Omental fat pad (tissue), 4 donors: Measurements from ENCODE around the gene PDK1. TPM values are rescaled to one million over a fixed set of nuclear protein-coding genes. Genes with fewer than 3 reads are reported as not detected.
"Not testable (repeated sequence)": the region's sequence is repeated elsewhere in the genome, so short reads cannot be mapped to it uniquely, and the experiment has no call there.

Experiments used
- ATAC-seq: fragments of 150-250 bp; one replicate; pipeline ENCODE4 v1.9.1; 2016; ENCODE audit warnings: mild to moderate bottlenecking, moderate library complexity; ENCODE audit not compliant: low FRiP score
- DNase-seq: peaks from one replicate; pipeline ENCODE4 v3.0.0-alpha.2; 2019; ENCODE audit warnings: low spot score
- total RNA-seq, 4 donors: library from RNA; depleted of rRNA; stranded (reverse); fragments of >200 nt; gene quantifications; one replicate each; pipeline ENCODE4 v1.1.0, GENCODE V29; 2016
- TF ChIP-seq, protein P1 (sequence below), 3 donors: fragments of 450-650 bp; IDR thresholded peaks; one replicate each; pipeline ENCODE4 v1.5.1; 2016 to 2017; ENCODE audit warnings: antibody characterized with exemption in 3 of 3, mild to moderate bottlenecking in 3 of 3, moderate library complexity in 2 of 3

The PDK1 gene
- total RNA-seq, 4 donors from 2014 or later = 12.0 to 18.8 (median 16.8) TPM

DNA sequence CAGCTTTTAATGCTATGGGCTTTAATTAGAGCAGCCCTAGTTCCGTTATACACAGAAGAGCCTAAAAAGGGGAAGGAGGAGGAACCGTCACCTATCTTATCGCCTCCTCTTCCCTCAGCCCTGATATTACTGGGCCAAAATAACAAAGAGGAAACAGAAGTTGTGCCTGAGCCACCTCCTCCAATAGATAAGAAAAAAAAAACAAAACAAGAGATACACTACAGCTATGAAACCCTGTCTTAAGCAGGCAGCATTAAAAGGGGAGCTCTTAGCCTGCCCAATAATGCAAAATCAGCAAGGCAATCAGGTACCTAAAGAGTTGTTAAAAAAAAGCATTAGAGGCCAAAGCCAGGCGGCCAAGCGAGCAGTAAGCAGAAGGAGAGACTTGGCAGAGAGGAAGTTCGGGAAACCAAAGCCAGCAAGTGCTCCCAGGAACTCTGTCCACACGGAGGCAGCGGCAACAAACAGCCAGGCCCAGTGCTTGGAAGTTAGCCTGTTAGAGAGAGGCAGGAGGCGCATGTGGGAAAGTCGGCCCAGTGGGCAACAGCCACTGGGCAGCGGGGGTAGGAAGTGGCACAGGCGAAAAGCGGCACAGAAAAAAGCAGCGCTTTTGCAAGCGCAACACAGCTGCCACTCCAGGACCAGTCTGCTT lies 41.8 kb upstream of the PDK1 start:
- ATAC-seq = no peak
- no peak for DNase-seq
- TF ChIP-seq, protein P1, sequence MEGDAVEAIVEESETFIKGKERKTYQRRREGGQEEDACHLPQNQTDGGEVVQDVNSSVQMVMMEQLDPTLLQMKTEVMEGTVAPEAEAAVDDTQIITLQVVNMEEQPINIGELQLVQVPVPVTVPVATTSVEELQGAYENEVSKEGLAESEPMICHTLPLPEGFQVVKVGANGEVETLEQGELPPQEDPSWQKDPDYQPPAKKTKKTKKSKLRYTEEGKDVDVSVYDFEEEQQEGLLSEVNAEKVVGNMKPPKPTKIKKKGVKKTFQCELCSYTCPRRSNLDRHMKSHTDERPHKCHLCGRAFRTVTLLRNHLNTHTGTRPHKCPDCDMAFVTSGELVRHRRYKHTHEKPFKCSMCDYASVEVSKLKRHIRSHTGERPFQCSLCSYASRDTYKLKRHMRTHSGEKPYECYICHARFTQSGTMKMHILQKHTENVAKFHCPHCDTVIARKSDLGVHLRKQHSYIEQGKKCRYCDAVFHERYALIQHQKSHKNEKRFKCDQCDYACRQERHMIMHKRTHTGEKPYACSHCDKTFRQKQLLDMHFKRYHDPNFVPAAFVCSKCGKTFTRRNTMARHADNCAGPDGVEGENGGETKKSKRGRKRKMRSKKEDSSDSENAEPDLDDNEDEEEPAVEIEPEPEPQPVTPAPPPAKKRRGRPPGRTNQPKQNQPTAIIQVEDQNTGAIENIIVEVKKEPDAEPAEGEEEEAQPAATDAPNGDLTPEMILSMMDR (IDR thresholded peaks at IDR 0.05) = no peak

DNA sequence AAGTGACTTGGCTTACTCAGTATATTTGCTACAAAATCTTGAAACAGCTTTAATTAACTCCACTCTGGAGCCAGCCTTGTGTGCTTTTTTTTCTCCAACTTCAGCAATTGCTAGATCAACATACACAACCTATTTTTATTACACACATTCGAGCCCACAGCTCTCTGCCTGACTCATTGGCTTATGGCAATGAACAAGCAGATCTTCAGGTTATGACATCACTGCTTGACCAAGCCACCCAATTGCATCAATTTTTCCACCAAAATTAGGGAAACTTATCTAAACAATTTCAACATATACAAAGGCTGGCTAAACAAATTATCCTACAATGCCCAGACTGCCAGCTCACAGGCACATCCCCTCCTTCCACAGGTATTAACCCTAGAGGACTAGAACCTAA lies 39.6 kb upstream of the PDK1 start:
- TF ChIP-seq, protein P1 (IDR thresholded peaks at IDR 0.05) = no peak
- no peak for DNase-seq
- no peak for ATAC-seq

DNA sequence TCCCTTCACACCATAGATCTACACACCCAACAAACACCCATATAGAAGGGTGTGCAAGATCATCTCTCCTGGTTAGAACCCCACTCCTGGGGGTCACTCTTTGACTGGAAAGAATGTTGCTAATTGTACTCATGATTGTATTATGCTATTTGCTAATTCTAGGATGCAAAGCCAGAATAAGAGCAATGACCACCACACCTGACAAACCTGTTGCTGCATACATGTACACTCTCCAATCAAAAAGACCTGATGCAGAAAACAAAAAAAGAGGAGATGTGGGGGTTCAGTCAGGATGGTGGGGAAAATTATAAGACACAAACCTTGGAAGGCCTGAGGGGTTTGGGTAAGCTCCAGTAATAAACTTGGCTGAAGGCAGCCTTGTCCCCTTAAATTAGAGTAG lies 36.9 kb upstream of the PDK1 start:
- no peak for ATAC-seq
- no peak for DNase-seq
- TF ChIP-seq, protein P1 (IDR thresholded peaks at IDR 0.05) = no peak

DNA sequence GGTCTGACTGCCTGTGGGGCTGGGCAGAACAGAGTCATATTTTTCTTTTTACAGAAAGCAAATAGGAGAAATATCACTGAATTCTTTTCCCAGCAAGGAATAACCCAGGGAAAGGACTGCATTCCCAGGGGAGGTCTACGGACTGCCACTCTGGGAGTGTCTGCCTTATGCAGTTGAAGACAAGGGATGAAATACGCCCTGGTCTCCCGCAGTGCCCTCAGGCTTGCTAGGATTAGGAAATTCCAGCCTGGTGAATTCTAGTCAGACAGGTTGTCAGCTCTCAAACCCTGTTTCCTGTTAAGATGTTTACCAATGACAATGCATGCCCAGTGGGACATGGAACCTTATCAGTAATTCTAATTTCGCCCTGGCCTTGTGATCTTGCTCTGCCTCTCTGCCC lies 30.3 kb upstream of the PDK1 start:
- TF ChIP-seq, protein P1 (IDR thresholded peaks at IDR 0.05) = no peak
- DNase-seq = no peak
- ATAC-seq = no peak

DNA sequence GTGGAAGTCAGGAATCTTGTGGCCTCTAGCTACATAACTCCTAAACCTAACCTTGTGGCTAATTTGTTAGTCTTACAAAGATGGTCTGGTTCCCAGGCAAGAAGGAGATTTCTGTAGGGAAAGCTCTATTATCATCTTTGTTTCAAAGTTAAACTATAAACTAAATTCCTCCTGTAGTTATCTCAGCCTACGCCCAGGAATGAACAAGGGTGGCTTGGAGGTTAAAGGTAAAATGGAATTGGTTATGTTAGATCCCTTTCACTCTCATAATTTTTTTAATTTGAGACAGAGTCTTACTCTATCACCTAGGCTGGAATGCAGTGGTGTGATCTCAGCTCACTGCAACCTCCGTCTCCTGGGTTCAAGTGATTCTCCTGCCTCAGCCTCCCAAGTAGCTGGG lies 24.6 kb upstream of the PDK1 start:
- TF ChIP-seq, protein P1 (IDR thresholded peaks at IDR 0.05) = no peak
- no peak for ATAC-seq
- DNase-seq = no peak

DNA sequence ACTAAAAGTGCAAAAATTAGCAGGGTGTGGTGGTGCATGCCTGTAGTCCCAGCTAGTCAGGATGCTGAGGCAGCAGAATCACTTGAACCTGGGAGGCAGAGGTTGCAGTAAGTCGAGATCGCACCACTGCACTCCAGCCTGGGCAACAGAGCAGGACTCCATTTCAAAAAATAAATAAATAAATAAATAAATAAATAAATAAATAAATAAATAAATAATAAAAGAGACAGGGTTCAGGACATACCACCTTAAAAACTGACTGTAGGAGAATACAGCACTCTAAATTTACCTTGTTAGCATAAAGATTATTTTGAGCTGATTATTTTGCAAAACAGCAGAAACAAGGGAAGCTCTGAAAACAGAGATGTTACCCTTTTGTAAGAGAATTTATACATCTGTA lies 23.4 kb upstream of the PDK1 start:
- not testable (repeated sequence) for ATAC-seq, DNase-seq

DNA sequence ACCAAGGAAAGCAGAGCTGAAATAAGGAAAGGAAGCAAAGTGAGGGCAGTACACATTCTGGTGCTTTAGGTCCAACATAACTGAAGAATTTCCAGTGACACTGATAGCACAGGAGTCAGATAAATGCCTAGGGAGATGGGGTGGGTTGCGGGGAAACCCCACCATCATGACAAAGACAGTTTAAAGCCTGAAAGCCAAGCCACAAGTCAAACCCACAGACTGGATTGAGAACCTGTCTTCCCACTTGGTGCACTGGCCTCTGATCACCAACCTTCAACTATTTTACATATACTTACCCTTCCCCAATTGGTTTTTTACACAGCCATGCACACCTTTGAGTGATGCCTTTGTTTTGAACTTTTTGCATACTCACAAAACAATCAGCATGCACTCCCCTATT lies 22.2 kb upstream of the PDK1 start:
- no peak for ATAC-seq
- DNase-seq = no peak
- TF ChIP-seq, protein P1 (IDR thresholded peaks at IDR 0.05) = no peak
